Astrocyte of the spinal cord (primary cell): Measurements from ENCODE around the gene ALOX15B.

Source experiments
- DNase-seq: peaks from one replicate; pipeline ENCODE4 v3.0.0; 2011; ENCODE audit warnings: low read depth, low spot score
- H3K4me3 ChIP-seq: 2 replicates; pipeline ENCODE4 v1.5.1; 2011; ENCODE audit warnings: low read depth, mild to moderate bottlenecking, low read length, moderate library complexity
- CTCF ChIP-seq: IDR thresholded peaks from 2 replicates; pipeline ENCODE4 v1.5.1; 2012; ENCODE audit warnings: low read depth, mild to moderate bottlenecking, low read length, inconsistent platforms
- in situ Hi-C: cut with HindIII; loops from 2 replicates; pipeline ENCODE4 v1.10.0; 2017; ENCODE audit warnings: low sequenced_read_pairs

ALOX15B gene

GRCh38 chr17:8005967-8006730, 32.7 kb upstream of the ALOX15B start:
- H3K4me3 ChIP-seq: no peak overlapping the region
- no peak for DNase-seq
- TF ChIP-seq CTCF: no peak
- in situ Hi-C loops: no loop called here

- no peak overlapping the region for H3K4me3 ChIP-seq
- TF ChIP-seq CTCF: no peak
- no peak for DNase-seq
- in situ Hi-C loops: no loop called here
These were observed 31.8 kb upstream of the ALOX15B start for GRCh38 chr17:8006836-8007680.

GRCh38 chr17:8007836-8008235, 31.0 kb upstream of the ALOX15B start:
- in situ Hi-C loops: no loop called here
- H3K4me3 ChIP-seq: no peak overlapping the region
- TF ChIP-seq CTCF: no peak
- DNase-seq: no peak

GRCh38 chr17:8012045-8012580, 26.7 kb upstream of the ALOX15B start:
- in situ Hi-C loops: no loop called here
- TF ChIP-seq CTCF: no peak
- DNase-seq: no peak
- H3K4me3 ChIP-seq: no peak overlapping the region

- in situ Hi-C loops: no loop called here
- no peak overlapping the region for H3K4me3 ChIP-seq
- no peak for DNase-seq
- no peak for TF ChIP-seq CTCF
These were observed 25.7 kb upstream of the ALOX15B start for GRCh38 chr17:8012996-8013640.

- DNase-seq: no peak
- no peak overlapping the region for H3K4me3 ChIP-seq
- no peak for TF ChIP-seq CTCF
- in situ Hi-C loops: no loop called here
These were observed 24.9 kb upstream of the ALOX15B start for GRCh38 chr17:8013731-8014557.
